Dendritic cell treated with granulocyte-macrophage colony-stimulating factor and Interleukin-4, amounts not matched to agents 40 ng/mL and 50 ng/mL, for 4 days (primary cell): ENCODE data around the gene NAP1L4.

Experiments used
- H3K27ac Mint-ChIP-seq: one replicate; pipeline ENCODE4 v1.8.0; 2022; ENCODE audit warnings: mild to moderate bottlenecking, mixed read lengths
- H3K27me3 Mint-ChIP-seq: one replicate; pipeline ENCODE4 v1.8.0; 2022; ENCODE audit warnings: mild to moderate bottlenecking, mixed read lengths
- H3K36me3 Mint-ChIP-seq: one replicate; pipeline ENCODE4 v1.8.0; 2022; ENCODE audit warnings: low read depth, mixed read lengths
- H3K4me1 Mint-ChIP-seq: one replicate; pipeline ENCODE4 v1.8.0; 2022; ENCODE audit warnings: low read depth, mixed read lengths
- H3K4me3 Mint-ChIP-seq: one replicate; pipeline ENCODE4 v1.8.0; 2022; ENCODE audit warnings: mild to moderate bottlenecking, moderate library complexity, mixed read lengths
- H3K9me3 Mint-ChIP-seq: one replicate; pipeline ENCODE4 v1.8.0; 2022; ENCODE audit warnings: mixed read lengths
- intact Hi-C: fragments of 100-400 bp; cut with micrococcal nuclease; formaldehyde crosslinking; loops from one replicate; pipeline ENCODE4 v1.15.0; 2022

Gene NAP1L4

DNA sequence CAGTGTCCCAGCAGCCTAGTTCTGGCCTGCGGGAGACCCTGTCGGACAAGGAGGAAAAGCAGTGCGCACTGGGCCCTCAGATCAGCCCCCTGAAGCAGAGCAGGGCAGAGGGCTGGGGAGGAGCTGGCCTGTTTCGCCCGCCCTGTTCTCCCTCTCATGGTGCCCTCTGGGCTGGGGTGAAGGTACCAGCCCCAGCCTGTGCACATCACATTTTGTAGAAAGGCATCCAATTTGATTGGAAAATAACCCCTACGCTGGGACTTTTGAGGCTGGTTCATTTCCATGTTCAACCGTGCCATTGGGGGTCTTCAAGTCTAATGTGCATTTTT, 832 bp upstream of the NAP1L4 start:
- intact Hi-C loops: no loop called here
- H3K4me1 Mint-ChIP-seq: peaks cover 38% of the 10 kb centered on the region
- H3K9me3 Mint-ChIP-seq: no peaks in the 10 kb centered on the region
- no peaks in the 10 kb centered on the region for H3K27me3 Mint-ChIP-seq
- peak overlapping the region; percentile 84 for H3K4me3 Mint-ChIP-seq
- peak overlapping the region; percentile 95 for H3K27ac Mint-ChIP-seq
- peaks cover 21% of the 10 kb centered on the region for H3K36me3 Mint-ChIP-seq

DNA sequence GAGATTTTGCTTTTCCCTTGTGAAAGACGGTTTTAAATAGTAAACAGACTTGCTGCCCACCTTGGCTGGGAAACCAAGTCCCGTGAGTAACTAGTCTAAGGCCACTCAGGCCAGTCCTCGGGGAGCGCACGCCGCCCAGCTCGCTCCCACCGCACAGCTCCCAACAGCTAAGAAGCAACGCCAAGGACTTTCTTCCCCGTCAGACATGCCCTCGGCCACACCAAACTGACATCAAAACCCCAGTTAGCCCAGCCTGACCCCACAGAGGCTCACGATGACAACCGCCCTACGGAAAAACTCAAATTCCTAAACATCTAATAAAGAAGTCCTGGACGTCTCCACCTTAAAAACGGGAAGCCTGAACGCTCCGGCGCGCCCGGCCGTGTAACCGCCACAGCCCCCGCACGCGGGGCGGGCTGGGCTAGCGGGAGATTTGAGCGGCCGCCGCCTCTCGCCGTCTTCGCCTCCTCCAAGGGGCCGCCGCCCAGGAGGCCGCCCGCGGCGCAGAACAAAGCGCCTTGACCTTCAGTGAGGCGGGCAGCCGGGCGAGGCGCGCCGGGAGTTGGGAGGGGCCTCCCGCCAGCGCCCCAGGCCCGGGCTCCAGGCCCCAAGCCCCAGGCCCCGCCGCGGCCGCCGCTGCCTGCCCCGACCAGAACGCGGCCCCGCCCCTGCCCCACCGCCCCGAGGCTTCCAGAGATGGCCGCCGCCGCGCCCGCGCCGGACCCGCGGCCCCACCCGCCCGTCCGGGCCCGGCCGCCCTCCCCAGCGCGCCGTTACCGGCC, 486 bp downstream of the NAP1L4 start:
- Mint-ChIP-seq H3K4me1 (peaks cover 42% of the 10 kb centered on the region), H3K4me3 (peak overlapping the region; percentile 84), H3K9me3 (no peaks in the 10 kb centered on the region), H3K27me3 (no peaks in the 10 kb centered on the region), H3K27ac (peak overlapping the region; percentile 95), H3K36me3 (peaks cover 30% of the 10 kb centered on the region)
- intact Hi-C loops: no loop called here

DNA sequence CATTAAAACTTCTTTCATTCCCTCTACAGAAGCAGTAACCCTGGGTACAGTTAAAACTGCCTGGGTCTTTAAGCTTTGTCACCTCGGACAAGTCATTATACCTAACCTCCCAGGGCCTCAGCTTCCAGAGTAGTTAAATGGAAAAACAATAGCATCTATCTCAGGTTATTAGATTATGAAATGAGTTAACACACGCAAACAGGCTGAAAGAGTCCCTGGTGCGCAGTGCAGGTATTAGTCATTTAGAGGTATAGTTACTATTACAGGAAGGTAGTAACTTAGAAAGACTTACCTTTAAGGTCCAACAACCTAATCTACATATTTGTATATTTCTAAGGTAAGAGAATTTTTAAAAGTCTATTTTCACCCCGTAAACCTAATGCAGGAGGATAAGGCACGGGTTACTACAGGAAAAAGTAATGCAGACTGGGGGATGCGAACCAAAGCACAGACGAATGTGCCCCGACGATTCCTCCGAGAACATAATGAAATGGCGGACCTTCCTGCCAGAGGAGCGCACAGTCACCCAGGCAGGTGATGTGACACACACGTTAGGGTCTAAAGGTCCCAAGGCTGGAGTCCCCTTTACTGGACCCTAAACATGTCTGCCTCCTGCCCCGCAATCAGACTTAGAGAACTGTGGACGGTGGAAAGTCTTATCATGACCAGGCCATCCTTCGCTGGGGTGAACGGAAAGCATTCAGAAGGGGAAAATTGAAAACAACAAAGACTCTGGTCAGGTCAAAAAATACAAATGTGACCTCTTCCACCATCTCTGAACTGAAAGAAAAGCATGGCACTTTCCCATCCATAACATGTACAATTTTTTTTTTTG, 1.3 kb downstream of the NAP1L4 start:
- H3K27me3 Mint-ChIP-seq: no peaks in the 10 kb centered on the region
- peak overlapping the region; percentile 81 for H3K4me3 Mint-ChIP-seq
- peaks cover 42% of the 10 kb centered on the region for H3K4me1 Mint-ChIP-seq
- intact Hi-C loops: no loop called here
- H3K36me3 Mint-ChIP-seq: peaks cover 32% of the 10 kb centered on the region
- H3K27ac Mint-ChIP-seq: peak overlapping the region; percentile 95
- no peaks in the 10 kb centered on the region for H3K9me3 Mint-ChIP-seq

DNA sequence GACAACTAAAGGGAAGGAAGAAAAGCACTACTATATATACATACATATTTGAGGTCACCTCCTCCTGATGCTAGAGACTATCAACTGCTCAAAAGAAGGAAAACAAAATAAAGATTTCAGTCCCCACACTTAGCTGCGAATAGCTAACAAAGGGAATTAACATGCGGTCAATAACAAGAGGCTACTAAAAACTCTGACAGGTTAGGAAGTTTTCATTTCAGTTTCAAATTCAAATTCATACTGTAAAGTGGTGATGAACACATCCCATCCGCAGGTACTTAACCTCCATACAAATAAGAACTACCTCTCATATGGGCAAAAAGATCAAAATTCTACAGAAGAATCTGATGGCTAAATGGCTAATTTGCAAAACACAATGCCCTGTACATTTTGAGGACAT, 2.6 kb downstream of the NAP1L4 start:
- Mint-ChIP-seq H3K27me3 (no peaks in the 10 kb centered on the region), H3K4me3 (peak overlapping the region; percentile 30), H3K27ac (no peak overlapping the region), H3K4me1 (peaks cover 45% of the 10 kb centered on the region), H3K36me3 (peaks cover 35% of the 10 kb centered on the region), H3K9me3 (no peaks in the 10 kb centered on the region)
- intact Hi-C loops: loop anchor here (5.0 to 10.0 kb wide), 2 partner anchors 42 to 45 kb away; no protein-coding TSS in a partner anchor

DNA sequence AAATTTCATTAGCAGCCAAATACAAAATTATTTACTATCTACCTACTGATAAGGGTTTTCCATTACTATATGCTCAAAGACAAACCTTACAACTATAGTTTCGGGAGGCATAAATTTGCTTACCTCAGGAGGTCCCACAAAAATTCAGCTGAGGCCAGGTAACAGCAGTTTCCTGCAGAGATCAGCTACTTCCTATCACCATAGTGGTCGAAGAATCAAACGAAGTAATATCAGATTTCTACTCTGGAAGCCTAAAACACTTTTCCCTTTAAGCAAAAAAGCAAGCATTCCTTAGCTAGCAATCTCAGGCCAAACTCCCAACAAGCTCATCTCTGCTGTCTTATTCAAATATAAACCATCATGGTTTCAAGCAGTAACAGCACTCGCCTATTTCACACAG, 3.1 kb downstream of the NAP1L4 start:
- no peaks in the 10 kb centered on the region for H3K9me3 Mint-ChIP-seq
- peaks cover 48% of the 10 kb centered on the region for H3K4me1 Mint-ChIP-seq

DNA sequence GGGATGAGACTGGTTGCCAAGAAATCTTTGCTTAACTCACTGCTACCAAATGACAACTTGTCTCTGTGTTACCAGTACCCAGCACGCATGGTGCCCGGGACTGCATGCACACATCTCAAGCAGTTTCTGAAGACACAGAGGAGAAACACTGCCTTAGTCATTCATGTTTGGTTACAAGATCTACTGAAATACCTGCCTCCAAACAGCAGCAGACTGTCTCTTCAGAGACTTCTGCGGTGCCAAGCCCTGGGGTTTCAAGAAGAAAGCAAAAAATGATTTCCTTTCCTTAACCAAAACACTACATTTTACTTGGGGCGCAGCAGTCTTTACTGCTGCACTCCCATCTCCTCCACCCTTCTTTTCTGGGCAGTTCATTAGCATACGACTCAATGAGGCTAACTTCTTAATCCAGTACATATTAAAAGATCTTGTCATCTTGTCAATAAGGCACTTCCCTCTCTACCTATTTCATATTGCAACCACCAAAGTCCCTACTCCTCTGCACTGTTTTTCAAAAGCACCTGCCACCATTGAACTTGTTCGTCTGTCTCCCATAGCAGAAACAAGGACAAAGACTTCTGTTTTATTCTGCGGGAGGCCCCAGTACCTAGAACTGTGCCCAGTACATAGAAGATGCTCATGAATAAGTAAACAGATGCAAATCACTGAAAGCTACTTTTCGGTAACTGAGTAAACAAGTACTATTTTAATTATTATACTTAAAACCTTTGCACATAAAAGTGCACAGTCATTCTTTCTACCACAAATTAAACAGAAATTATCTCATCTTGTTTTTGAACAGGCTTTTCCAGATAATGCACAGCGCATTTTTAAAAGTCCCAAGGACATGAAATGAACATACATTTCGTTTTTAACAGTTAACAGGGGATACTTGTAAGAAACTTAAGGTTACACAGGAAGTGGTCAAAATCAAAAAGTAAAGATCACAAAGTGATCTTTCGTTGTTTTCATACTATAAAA, 4.0 kb downstream of the NAP1L4 start:
- intact Hi-C loops: loop anchor here (5.0 to 10.0 kb wide), 2 partner anchors 41 to 47 kb away; no protein-coding TSS in a partner anchor
- Mint-ChIP-seq H3K9me3 (no peaks in the 10 kb centered on the region), H3K27ac (peak overlapping the region; percentile 12), H3K36me3 (peaks cover 48% of the 10 kb centered on the region), H3K27me3 (no peaks in the 10 kb centered on the region), H3K4me1 (peaks cover 48% of the 10 kb centered on the region), H3K4me3 (peak overlapping the region; percentile 20)

More for the DNA sequence above, 3.1 kb downstream of the NAP1L4 start:
- intact Hi-C loops: loop anchor here (5.0 to 10.0 kb wide), 2 partner anchors 42 to 46 kb away; no protein-coding TSS in a partner anchor
- no peaks in the 10 kb centered on the region for H3K27me3 Mint-ChIP-seq
- peak overlapping the region; percentile 30 for H3K4me3 Mint-ChIP-seq
- peaks cover 40% of the 10 kb centered on the region for H3K36me3 Mint-ChIP-seq
- H3K27ac Mint-ChIP-seq: no peak overlapping the region

DNA sequence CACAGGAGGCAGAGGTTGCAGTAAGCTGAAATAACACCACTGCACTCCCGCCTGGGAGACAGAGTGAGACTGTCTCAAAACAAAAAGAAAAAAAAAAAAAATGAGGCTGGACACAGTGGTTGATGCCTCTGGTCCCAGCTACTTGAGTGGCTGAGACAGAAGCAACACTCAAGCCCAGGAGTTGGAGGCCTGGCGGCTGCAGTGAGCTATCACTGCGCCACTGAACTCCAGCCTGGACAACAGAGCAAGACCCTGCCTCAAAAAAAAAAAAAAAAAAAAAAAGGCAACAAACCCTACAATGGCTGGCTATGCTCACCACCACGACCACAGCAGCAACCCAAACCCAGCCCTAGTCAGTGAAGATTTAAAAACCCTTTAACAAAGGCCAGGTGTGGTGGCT, 8.2 kb downstream of the NAP1L4 start:
- Mint-ChIP-seq H3K27ac (no peak overlapping the region), H3K9me3 (no peaks in the 10 kb centered on the region), H3K4me1 (peaks cover 29% of the 10 kb centered on the region), H3K27me3 (no peaks in the 10 kb centered on the region), H3K4me3 (no peak overlapping the region), H3K36me3 (peaks cover 36% of the 10 kb centered on the region)
- intact Hi-C loops: loop anchor here (10.0 kb wide), 1 partner anchor 51 kb away; no protein-coding TSS in a partner anchor

DNA sequence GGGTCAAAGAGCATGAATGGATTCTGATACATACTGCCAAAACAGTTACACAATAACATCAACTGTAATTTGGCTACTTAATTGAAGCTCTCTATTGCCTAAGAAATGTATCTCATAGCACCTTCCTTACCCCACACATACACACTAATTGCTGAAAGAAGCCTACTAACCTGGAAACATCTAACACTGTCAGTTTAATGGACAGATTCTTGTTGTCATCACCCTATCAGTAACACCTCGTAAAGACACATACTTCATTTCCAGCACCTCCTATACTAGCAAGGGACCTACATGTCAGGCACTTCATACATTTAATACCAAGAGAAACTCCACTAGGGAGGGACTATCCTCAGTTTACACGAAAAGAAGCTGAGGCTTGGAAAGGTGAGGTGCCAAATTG, 9.9 kb downstream of the NAP1L4 start:
- Mint-ChIP-seq H3K4me1 (peaks cover 16% of the 10 kb centered on the region), H3K36me3 (peaks cover 47% of the 10 kb centered on the region), H3K27me3 (no peaks in the 10 kb centered on the region), H3K27ac (no peak overlapping the region), H3K4me3 (no peak overlapping the region), H3K9me3 (no peaks in the 10 kb centered on the region)
- intact Hi-C loops: loop anchor here (10.0 kb wide), 1 partner anchor 53 kb away; no protein-coding TSS in a partner anchor

DNA sequence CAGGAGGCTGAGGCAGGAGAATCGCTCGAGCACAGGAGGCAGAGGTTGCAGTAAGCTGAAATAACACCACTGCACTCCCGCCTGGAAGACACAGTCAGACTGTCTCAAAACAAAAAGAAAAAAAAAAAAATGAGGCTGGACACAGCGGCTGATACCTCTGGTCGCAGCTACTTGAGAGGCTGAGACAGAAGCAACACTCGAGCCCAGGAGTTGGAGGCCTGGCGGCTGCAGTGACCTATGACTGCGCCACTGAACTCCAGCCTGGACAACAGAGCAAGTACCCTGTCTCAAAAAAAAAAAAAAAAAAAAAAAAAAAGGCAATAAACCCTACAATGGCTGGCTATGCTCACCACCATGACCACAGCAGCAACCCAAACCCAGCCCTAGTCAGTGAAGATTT, 11.0 kb downstream of the NAP1L4 start:
- no peaks in the 10 kb centered on the region for H3K27me3 Mint-ChIP-seq
- intact Hi-C loops: loop anchor here (10.0 kb wide), 1 partner anchor 54 kb away; no protein-coding TSS in a partner anchor
- no peak overlapping the region for H3K27ac Mint-ChIP-seq
- H3K9me3 Mint-ChIP-seq: no peaks in the 10 kb centered on the region
- H3K36me3 Mint-ChIP-seq: peaks cover 50% of the 10 kb centered on the region
- H3K4me1 Mint-ChIP-seq: peaks cover 23% of the 10 kb centered on the region
- H3K4me3 Mint-ChIP-seq: no peak overlapping the region

DNA sequence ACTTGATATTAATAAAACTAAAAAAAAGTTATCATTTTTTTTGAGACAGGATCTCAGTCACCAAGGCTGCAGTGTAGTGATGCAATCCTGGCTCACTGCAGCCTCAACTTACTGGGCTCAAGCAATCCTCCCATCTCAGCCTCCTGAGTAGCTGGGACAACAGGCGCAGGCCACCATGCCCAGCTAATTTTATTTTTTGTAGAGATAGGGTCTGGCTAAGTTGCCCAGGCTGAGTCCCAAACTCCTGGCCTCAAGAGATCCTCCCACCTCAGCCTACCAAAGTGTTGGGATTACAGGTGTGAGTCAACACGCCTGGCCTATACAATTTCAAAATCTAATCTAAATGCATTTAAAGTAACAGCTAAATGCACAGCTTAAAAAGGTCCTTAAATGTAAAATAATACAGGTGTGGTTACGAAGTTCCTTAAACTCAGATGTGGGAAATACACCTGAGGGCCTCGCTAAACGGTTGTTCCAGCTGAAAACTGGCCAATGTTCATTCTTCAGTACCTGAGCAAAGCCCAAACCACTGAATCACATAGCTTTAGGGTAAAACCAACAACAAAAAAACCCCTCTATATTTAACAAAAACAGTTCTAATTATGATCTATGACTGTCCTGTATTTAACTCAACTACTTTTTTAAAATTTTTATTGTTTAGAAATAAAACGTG, 11.8 kb downstream of the NAP1L4 start:
- no peak overlapping the region for H3K27ac Mint-ChIP-seq
- no peaks in the 10 kb centered on the region for H3K9me3 Mint-ChIP-seq
- peaks cover 57% of the 10 kb centered on the region for H3K36me3 Mint-ChIP-seq
- peaks cover 23% of the 10 kb centered on the region for H3K4me1 Mint-ChIP-seq
- intact Hi-C loops: loop anchor here (10.0 kb wide), 1 partner anchor 54 kb away; no protein-coding TSS in a partner anchor
- no peak overlapping the region for H3K4me3 Mint-ChIP-seq
- H3K27me3 Mint-ChIP-seq: no peaks in the 10 kb centered on the region

DNA sequence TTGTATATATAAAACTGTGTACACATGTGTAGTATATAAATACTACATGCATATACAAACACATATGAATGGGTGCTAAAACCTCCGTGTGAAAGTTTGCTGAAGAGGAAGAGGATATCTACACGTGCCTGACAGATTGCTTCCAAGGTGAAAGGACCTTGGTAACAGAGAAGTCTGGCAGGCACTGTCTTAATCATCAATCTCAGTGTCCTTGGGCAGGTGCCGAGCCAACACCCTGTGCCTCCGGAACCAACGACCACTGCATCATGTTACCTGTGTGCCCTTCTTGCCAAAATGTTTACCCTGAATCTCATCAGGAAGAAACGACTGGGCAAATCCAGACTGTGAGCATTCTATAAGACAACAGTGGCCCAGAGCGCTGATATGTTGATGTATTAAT, 15.0 kb downstream of the NAP1L4 start:
- H3K27me3 Mint-ChIP-seq: no peaks in the 10 kb centered on the region
- intact Hi-C loops: no loop called here
- peaks cover 10% of the 10 kb centered on the region for H3K4me1 Mint-ChIP-seq
- no peak overlapping the region for H3K27ac Mint-ChIP-seq
- no peaks in the 10 kb centered on the region for H3K9me3 Mint-ChIP-seq
- H3K36me3 Mint-ChIP-seq: peaks cover 70% of the 10 kb centered on the region
- no peak overlapping the region for H3K4me3 Mint-ChIP-seq

DNA sequence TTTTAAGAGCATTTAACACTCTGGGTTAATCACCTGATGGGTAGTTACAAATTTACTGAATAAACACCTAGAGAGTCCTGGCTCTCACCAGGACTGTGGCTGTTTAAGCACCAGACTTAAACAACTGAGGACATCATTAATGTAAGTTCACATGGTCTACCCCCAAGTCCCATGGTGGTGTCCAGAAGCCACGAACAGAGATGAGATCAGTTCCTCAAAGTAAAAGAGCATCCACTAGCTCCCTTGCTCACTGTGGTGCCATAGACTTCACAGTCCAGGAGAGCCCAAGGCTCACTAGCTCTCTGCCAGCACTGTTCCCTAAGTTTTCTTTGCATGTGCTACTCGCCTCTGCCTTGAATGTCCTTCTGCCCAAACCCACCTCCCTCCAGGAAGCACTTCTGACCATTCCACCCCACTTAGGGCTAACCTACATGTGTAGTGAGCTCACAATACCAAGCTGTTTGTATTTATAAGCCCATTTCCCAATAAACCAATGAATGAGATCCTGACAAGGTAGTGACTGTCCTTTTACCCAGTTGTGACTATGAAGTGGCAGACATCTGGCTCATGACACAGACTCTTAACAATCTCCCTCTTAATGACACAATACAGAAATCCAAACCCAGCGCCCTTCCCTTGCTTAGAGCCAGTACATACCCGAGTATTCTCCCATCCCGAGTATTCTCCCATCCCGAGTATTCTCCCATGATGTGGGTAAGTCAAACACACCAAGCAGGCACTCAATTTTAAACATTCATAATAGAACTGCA, 15.7 kb downstream of the NAP1L4 start:
- Mint-ChIP-seq H3K9me3 (no peaks in the 10 kb centered on the region), H3K4me3 (no peak overlapping the region), H3K36me3 (peaks cover 76% of the 10 kb centered on the region), H3K27me3 (no peaks in the 10 kb centered on the region), H3K4me1 (peaks cover 7% of the 10 kb centered on the region), H3K27ac (no peak overlapping the region)
- intact Hi-C loops: no loop called here
